ENCODE data around the gene SMAD3.

SMAD3 gene

GRCh38 chr15:67190813-67191212 lies 125.4 kb downstream of the SMAD3 start:
- Histone ChIP-seq H3K36me3 (ENCODE audit: control insufficient read depth in 2 of 2, insufficient read depth in 1 of 2, low read length in 2 of 2) (peaks cover 0 to 82% of the 10 kb centered on the region in 2 experiments), H3K9me3 (ENCODE audit: control insufficient read depth, insufficient read depth, low read depth, low read length) (no peaks in the 10 kb centered on the region), H3K4me1 (ENCODE audit: control insufficient read depth, insufficient read depth, low read length) (peaks cover 3% of the 10 kb centered on the region; the same call in 1 of the 2 replicates), H3K27ac (ENCODE audit: extremely low read depth, low read depth, low read length) (no peak overlapping the region), H3K4me3 (ENCODE audit: low read depth, low read length) (no peak overlapping the region)
- ChIA-PET POLR2A (no interaction called here), CTCF (no interaction called here)
- TF ChIP-seq ZNF354C (tag by site-specific recombination; IDR thresholded peaks at IDR 0.05; ENCODE audit: borderline replicate concordance, low read depth) = no peak
- no peak for TF ChIP-seq YY1 (tag by site-specific recombination; IDR thresholded peaks at IDR 0.05)
- TF ChIP-seq ZNF776 (tag by site-specific recombination; IDR thresholded peaks at IDR 0.05; ENCODE audit: borderline replicate concordance) = no peak
- peak; percentile 78; the same call in 1 of the 2 replicates for TF ChIP-seq KLF1 (tag by site-specific recombination; IDR thresholded peaks at IDR 0.05)

- POLR2A ChIA-PET = interaction anchor here (0.6 kb wide), 1 partner anchor 9 kb away, joined by 3 read pairs; no protein-coding TSS in a partner anchor
Observed at GRCh38 chr15:67192185-67192820, 126.9 kb downstream of the SMAD3 start.

GRCh38 chr15:67193223-67193990 lies 128.0 kb downstream of the SMAD3 start:
- no peak overlapping the region for H3K4me3 ChIP-seq (ENCODE audit: low read depth, low read length)
- no peak overlapping the region for H3K27ac ChIP-seq (ENCODE audit: extremely low read depth, low read depth, low read length)
- peaks cover 3% of the 10 kb centered on the region for H3K4me1 ChIP-seq (ENCODE audit: control insufficient read depth, insufficient read depth, low read length)
- H3K9me3 ChIP-seq (ENCODE audit: control insufficient read depth, insufficient read depth, low read depth, low read length) = no peaks in the 10 kb centered on the region
- CTCF ChIA-PET = interaction anchor here (0.5 kb wide), 1 partner anchor 627 kb away, joined by 3 read pairs; no protein-coding TSS in a partner anchor
- POLR2A ChIA-PET = interaction anchor here (0.5 to 0.6 kb wide), 2 partner anchors 45 to 235 kb away, joined by 3 read pairs; no protein-coding TSS in a partner anchor
- peaks cover 0 to 58% of the 10 kb centered on the region in 2 experiments for H3K36me3 ChIP-seq (ENCODE audit: control insufficient read depth in 2 of 2, insufficient read depth in 1 of 2, low read length in 2 of 2)
- no peak for TF ChIP-seq ZNF792 (tag by site-specific recombination; IDR thresholded peaks at IDR 0.05)
- no peak for TF ChIP-seq ZNF324 (tag by site-specific recombination; IDR thresholded peaks at IDR 0.05)
- TF ChIP-seq, protein P1, sequence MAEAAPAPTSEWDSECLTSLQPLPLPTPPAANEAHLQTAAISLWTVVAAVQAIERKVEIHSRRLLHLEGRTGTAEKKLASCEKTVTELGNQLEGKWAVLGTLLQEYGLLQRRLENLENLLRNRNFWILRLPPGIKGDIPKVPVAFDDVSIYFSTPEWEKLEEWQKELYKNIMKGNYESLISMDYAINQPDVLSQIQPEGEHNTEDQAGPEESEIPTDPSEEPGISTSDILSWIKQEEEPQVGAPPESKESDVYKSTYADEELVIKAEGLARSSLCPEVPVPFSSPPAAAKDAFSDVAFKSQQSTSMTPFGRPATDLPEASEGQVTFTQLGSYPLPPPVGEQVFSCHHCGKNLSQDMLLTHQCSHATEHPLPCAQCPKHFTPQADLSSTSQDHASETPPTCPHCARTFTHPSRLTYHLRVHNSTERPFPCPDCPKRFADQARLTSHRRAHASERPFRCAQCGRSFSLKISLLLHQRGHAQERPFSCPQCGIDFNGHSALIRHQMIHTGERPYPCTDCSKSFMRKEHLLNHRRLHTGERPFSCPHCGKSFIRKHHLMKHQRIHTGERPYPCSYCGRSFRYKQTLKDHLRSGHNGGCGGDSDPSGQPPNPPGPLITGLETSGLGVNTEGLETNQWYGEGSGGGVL (tag by site-specific recombination; IDR thresholded peaks at IDR 0.05) = 0 out of 2 replicates have a peak, but pooled peaks have one; percentile 13
- no peak for TF ChIP-seq ZNF280D (tag by site-specific recombination; IDR thresholded peaks at IDR 0.05)
- no peak for TF ChIP-seq SP2 (tag by site-specific recombination; IDR thresholded peaks at IDR 0.05)
- TF ChIP-seq KLF16 (tag by site-specific recombination; IDR thresholded peaks at IDR 0.05) = no peak
- TF ChIP-seq ZNF354C (tag by site-specific recombination; IDR thresholded peaks at IDR 0.05; ENCODE audit: borderline replicate concordance, low read depth) = no peak
- TF ChIP-seq, protein P2, sequence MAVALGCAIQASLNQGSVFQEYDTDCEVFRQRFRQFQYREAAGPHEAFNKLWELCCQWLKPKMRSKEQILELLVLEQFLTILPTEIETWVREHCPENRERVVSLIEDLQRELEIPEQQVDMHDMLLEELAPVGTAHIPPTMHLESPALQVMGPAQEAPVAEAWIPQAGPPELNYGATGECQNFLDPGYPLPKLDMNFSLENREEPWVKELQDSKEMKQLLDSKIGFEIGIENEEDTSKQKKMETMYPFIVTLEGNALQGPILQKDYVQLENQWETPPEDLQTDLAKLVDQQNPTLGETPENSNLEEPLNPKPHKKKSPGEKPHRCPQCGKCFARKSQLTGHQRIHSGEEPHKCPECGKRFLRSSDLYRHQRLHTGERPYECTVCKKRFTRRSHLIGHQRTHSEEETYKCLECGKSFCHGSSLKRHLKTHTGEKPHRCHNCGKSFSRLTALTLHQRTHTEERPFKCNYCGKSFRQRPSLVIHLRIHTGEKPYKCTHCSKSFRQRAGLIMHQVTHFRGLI (tag by site-specific recombination; IDR thresholded peaks at IDR 0.05) = no peak; the same call in 1 of the 2 replicates
- no peak for TF ChIP-seq BCL11A (tag by site-specific recombination; IDR thresholded peaks at IDR 0.05; ENCODE audit: low read depth)
- TF ChIP-seq ZNF843 (tag by site-specific recombination; IDR thresholded peaks at IDR 0.05) = peak; percentile 88

More at GRCh38 chr15:67192185-67192820, 126.9 kb downstream of the SMAD3 start:
- no peak overlapping the region for H3K27ac ChIP-seq (ENCODE audit: extremely low read depth, low read depth, low read length)
- CTCF ChIA-PET = no interaction called here
- H3K36me3 ChIP-seq (ENCODE audit: control insufficient read depth in 2 of 2, insufficient read depth in 1 of 2, low read length in 2 of 2) = peaks cover 0 to 67% of the 10 kb centered on the region in 2 experiments
- peaks cover 3% of the 10 kb centered on the region for H3K4me1 ChIP-seq (ENCODE audit: control insufficient read depth, insufficient read depth, low read length)
- no peaks in the 10 kb centered on the region for H3K9me3 ChIP-seq (ENCODE audit: control insufficient read depth, insufficient read depth, low read depth, low read length)
- TF ChIP-seq ZNF514 (tag by site-specific recombination; IDR thresholded peaks at IDR 0.05) (no peak), ZNF558 (tag by site-specific recombination; IDR thresholded peaks at IDR 0.05) (no peak)
- TF ChIP-seq, protein P1 (tag by site-specific recombination; IDR thresholded peaks at IDR 0.05) = no peak
- no peak overlapping the region for H3K4me3 ChIP-seq (ENCODE audit: low read depth, low read length)
